CD8-positive, alpha-beta memory T cell (primary cell): ENCODE data around the gene TRIM2. TPM values are rescaled to one million over a fixed set of nuclear protein-coding genes. Genes with fewer than 3 reads are reported as not detected.

Experiments used
- CTCF ChIA-PET: fragments of 350-600 bp; sonication (Branson Sonifier 250); formaldehyde crosslinking; loops from one replicate; lab custom pipeline; 2021; ENCODE audit warnings: antibody characterized with exemption; lab: Charles Lee
- POLR2A ChIA-PET: fragments of 350-600 bp; sonication (Branson Sonifier 250); formaldehyde crosslinking; loops from one replicate; lab custom pipeline; 2021; ENCODE audit warnings: antibody characterized with exemption; lab: Charles Lee
- DNase-seq, 5 donors: peaks; one replicate each; pipeline versions ENCODE4 v3.0.0 to v3.0.0-alpha.2; 2020 to 2022; ENCODE audit warnings: mixed read lengths in 1 of 5
- H3K27ac ChIP-seq: one replicate; pipeline ENCODE4 v1.7.0; 2013; ENCODE audit warnings: low read depth, mild to moderate bottlenecking, low read length, moderate library complexity
- H3K27me3 ChIP-seq: 2 replicates; pipeline ENCODE4 v1.7.0; 2013; ENCODE audit warnings: low read length, mild to moderate bottlenecking; ENCODE audit not compliant: insufficient read depth, poor library complexity, severe bottlenecking
- H3K36me3 ChIP-seq: 2 replicates; pipeline ENCODE4 v1.7.0; 2013; ENCODE audit warnings: mild to moderate bottlenecking, low read length, moderate library complexity; ENCODE audit not compliant: insufficient read depth
- H3K4me1 ChIP-seq: 2 replicates; pipeline ENCODE4 v1.7.0; 2013; ENCODE audit warnings: mild to moderate bottlenecking, low read length, moderate library complexity; ENCODE audit not compliant: insufficient read depth
- H3K4me3 ChIP-seq: 2 replicates; pipeline ENCODE4 v1.7.0; 2013; ENCODE audit warnings: mild to moderate bottlenecking, low read length
- H3K9me3 ChIP-seq: 2 replicates; pipeline ENCODE4 v1.7.0; 2013; ENCODE audit warnings: mild to moderate bottlenecking, low read length
- H3K27ac Mint-ChIP-seq, 8 donors: one replicate each; pipeline ENCODE4 v1.8.0; 2020 to 2021; ENCODE audit warnings: mixed read lengths in 8 of 8, mild to moderate bottlenecking in 6 of 8, inconsistent platforms in 3 of 8, moderate library complexity in 3 of 8
- H3K27me3 Mint-ChIP-seq, 2 donors: one replicate each; pipeline ENCODE4 v1.8.0; 2020 to 2021; ENCODE audit warnings: mixed read lengths in 2 of 2, mild to moderate bottlenecking in 1 of 2, moderate library complexity in 1 of 2
- H3K36me3 Mint-ChIP-seq, 3 donors: one replicate each; pipeline ENCODE4 v1.8.0; 2020 to 2021; ENCODE audit warnings: mixed read lengths in 3 of 3, inconsistent platforms in 1 of 3, mild to moderate bottlenecking in 1 of 3
- H3K4me1 Mint-ChIP-seq, 3 donors: one replicate each; pipeline ENCODE4 v1.8.0; 2020 to 2021; ENCODE audit warnings: mixed read lengths in 3 of 3, inconsistent platforms in 1 of 3, mild to moderate bottlenecking in 1 of 3
- H3K4me3 Mint-ChIP-seq, 7 donors: one replicate each; pipeline ENCODE4 v1.8.0; 2020 to 2021; ENCODE audit warnings: mixed read lengths in 7 of 7, mild to moderate bottlenecking in 6 of 7, moderate library complexity in 4 of 7, inconsistent platforms in 2 of 7
- H3K9me3 Mint-ChIP-seq, 5 donors: one replicate each; pipeline ENCODE4 v1.8.0; 2020 to 2022; ENCODE audit warnings: mixed read lengths in 5 of 5, mild to moderate bottlenecking in 3 of 5, moderate library complexity in 2 of 5, inconsistent platforms in 1 of 5
- polyA plus RNA-seq: library from polyadenylated mRNA; unstranded; fragments of 300-500 nt; fragmentation: Illumina TruSeq; gene quantifications from one replicate; pipeline ENCODE4 v1.2.3, GENCODE V29; 2021
- total RNA-seq, 2 experiments: library from RNA; stranded (reverse); gene quantifications; one replicate each; pipeline ENCODE4 v1.2.3, GENCODE V29; 2021

TRIM2 gene
- total and polyA plus RNA-seq, 3 experiments from 2014 or later: 0.24 to 1.5 (median 0.29) TPM

DNA sequence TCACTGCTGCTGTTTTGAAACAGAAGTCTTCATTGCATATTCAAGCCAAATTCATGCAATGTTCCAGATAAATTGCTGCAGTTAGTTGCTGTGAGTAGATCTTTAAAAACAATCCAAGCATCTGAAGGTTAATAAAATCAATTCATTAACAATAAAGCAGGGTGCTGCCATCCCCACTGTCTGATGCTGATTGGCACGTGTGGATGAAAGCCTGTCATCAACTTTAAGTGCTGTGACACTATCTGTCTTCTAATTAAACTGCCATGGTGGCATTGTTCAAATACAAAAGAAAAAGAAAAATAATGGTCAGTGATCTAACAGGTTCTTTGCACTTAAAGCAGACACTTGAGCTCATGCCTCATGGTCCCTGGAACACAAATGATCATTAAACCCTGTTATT, 77.2 kb downstream of the TRIM2 start:
- DNase-seq: no peak
- H3K4me3 ChIP-seq: no peak overlapping the region
- peaks cover 0 to 7% (median 2%) of the 10 kb centered on the region in 3 donors for H3K4me1 Mint-ChIP-seq
- H3K9me3 ChIP-seq: no peaks in the 10 kb centered on the region
- H3K27me3 Mint-ChIP-seq: peaks cover 1 to 6% of the 10 kb centered on the region in 2 donors
- H3K36me3 Mint-ChIP-seq: peaks cover 0 to 18% (median 4%) of the 10 kb centered on the region in 3 donors
- peak overlapping the region in 1 of 8 donors; percentile 7 for H3K27ac Mint-ChIP-seq
- no peak overlapping the region for H3K4me3 Mint-ChIP-seq
- H3K36me3 ChIP-seq: no peaks in the 10 kb centered on the region
- H3K27me3 ChIP-seq: no peaks in the 10 kb centered on the region
- ChIA-PET CTCF (interaction anchor here (1.1 to 1.4 kb wide), 4 partner anchors 10 to 131 kb away, joined by 3 to 4 read pairs (median 3); no protein-coding TSS in a partner anchor), POLR2A (no interaction called here)
- H3K27ac ChIP-seq: no peak overlapping the region
- no peaks in the 10 kb centered on the region for H3K4me1 ChIP-seq
- peaks cover 0 to 12% (median 9%) of the 10 kb centered on the region in 5 donors for H3K9me3 Mint-ChIP-seq

DNA sequence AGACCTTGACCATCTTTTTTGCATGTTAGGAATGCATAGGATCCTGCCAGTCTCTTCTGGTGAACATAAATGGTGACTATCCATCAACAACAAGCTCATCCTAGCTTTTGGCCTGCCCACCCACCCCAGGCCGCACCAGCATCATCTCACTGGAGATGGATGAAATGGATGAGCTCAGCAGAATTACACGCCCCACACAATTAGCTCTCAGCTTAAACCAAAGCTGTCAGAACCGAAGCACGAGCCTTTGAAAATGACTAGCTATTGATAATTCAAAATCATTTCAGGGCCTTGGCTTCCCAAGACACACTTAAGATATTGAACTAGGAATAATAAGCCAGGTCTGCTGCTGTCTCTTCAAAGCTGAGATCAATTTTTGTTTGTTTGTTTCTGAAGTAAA, 77.8 kb downstream of the TRIM2 start:
- no peak for DNase-seq
- Mint-ChIP-seq H3K4me1 (peaks cover 0 to 5% (median 2%) of the 10 kb centered on the region in 3 donors), H3K9me3 (peaks cover 0 to 12% (median 9%) of the 10 kb centered on the region in 5 donors), H3K36me3 (peaks cover 0 to 23% (median 4%) of the 10 kb centered on the region in 3 donors), H3K4me3 (no peak overlapping the region), H3K27ac (peak overlapping the region in 1 of 8 donors; percentile 7), H3K27me3 (peaks cover 1 to 4% of the 10 kb centered on the region in 2 donors)
- H3K9me3 ChIP-seq: no peaks in the 10 kb centered on the region
- H3K4me3 ChIP-seq: no peak overlapping the region
- no peaks in the 10 kb centered on the region for H3K4me1 ChIP-seq
- ChIA-PET CTCF (interaction anchor here (1.1 to 1.4 kb wide), 4 partner anchors 10 to 131 kb away, joined by 3 to 4 read pairs (median 3); no protein-coding TSS in a partner anchor), POLR2A (no interaction called here)
- H3K27ac ChIP-seq: no peak overlapping the region
- H3K27me3 ChIP-seq: no peaks in the 10 kb centered on the region
- H3K36me3 ChIP-seq: no peaks in the 10 kb centered on the region

DNA sequence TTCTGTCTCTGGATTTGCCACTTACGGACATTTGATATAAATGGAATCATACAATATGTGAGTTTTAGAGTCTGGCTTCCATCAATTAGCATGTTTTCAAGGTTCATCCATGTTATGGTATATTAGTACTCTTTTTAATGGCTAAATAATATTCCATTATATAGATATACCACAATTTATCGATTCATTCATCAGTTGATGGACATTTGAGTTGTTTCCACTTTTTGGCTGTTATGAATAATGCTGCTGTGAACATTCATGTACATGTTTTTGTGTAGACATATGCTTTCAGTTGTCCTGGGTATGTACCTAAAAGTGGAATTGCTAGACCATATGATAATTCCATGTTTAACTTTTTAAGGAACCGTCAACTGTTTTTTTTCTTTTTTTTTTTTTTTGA, 79.0 kb downstream of the TRIM2 start:
- H3K36me3 Mint-ChIP-seq: peaks cover 0 to 19% (median 4%) of the 10 kb centered on the region in 3 donors
- H3K4me3 ChIP-seq: no peak overlapping the region
- DNase-seq: no peak
- H3K27ac Mint-ChIP-seq: no peak overlapping the region
- peaks cover 0 to 1% of the 10 kb centered on the region in 2 donors for H3K27me3 Mint-ChIP-seq
- H3K4me1 Mint-ChIP-seq: no peaks in the 10 kb centered on the region
- CTCF ChIA-PET: no interaction called here
- H3K4me3 Mint-ChIP-seq: no peak overlapping the region
- H3K9me3 ChIP-seq: no peaks in the 10 kb centered on the region
- no peak overlapping the region for H3K27ac ChIP-seq
- no peaks in the 10 kb centered on the region for H3K27me3 ChIP-seq
- H3K9me3 Mint-ChIP-seq: peaks cover 0 to 12% (median 9%) of the 10 kb centered on the region in 5 donors
- POLR2A ChIA-PET: no interaction called here
- no peaks in the 10 kb centered on the region for H3K36me3 ChIP-seq
- H3K4me1 ChIP-seq: no peaks in the 10 kb centered on the region

DNA sequence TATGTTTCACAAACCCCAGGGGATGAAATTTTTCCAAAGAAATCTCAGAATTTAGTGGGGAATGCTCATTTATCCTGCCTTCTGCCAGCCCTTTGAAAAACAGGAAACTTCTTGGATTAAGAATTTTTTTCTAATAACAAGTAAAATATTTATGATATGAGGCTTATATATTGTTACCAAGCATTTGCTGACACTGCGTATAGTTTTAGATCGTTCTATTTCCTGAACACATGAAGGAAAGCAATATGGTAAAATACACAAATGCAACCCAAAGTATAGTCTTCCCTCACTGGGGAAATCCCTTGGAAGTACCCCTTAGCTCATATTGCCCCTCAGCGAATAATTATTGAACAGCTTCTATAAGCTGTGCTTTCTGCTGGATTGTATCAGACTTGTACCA, 85.9 kb downstream of the TRIM2 start:
- Mint-ChIP-seq H3K4me1 (no peaks in the 10 kb centered on the region), H3K27me3 (peaks cover 2 to 17% of the 10 kb centered on the region in 2 donors), H3K27ac (no peak overlapping the region), H3K9me3 (peaks cover 0 to 4% (median 1%) of the 10 kb centered on the region in 5 donors), H3K4me3 (no peak overlapping the region), H3K36me3 (peaks cover 0 to 13% (median 0%) of the 10 kb centered on the region in 3 donors)
- H3K36me3 ChIP-seq: no peaks in the 10 kb centered on the region
- CTCF ChIA-PET: no interaction called here
- no peaks in the 10 kb centered on the region for H3K4me1 ChIP-seq
- DNase-seq: no peak
- H3K27me3 ChIP-seq: peaks cover 4% of the 10 kb centered on the region
- no peak overlapping the region for H3K4me3 ChIP-seq
- H3K27ac ChIP-seq: no peak overlapping the region
- H3K9me3 ChIP-seq: no peaks in the 10 kb centered on the region
- POLR2A ChIA-PET: no interaction called here

DNA sequence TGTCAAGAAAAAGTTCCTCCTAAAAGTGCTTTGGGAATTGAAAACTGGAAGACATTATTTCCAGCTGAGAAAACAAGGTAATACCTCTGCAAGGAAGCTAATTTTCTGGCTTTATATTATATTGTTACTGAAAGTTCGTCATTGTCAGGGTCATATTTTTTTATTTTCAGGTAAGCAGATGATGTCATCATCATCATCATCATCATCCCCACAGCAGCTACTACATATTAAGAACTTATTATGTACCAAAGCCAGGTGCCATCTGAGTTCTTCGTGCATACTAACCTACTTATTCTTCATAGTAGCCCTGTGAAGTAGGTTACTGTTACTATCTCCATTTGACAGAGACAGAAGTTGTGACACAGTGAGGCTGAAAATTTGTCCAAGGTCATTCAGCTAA, 87.3 kb downstream of the TRIM2 start:
- H3K27ac Mint-ChIP-seq: no peak overlapping the region
- CTCF ChIA-PET: interaction anchor here (1.3 kb wide), 1 partner anchor 10 kb away, joined by 3 read pairs; no protein-coding TSS in a partner anchor
- H3K4me3 ChIP-seq: no peak overlapping the region
- no peaks in the 10 kb centered on the region for H3K4me1 ChIP-seq
- peaks cover 0 to 10% (median 0%) of the 10 kb centered on the region in 3 donors for H3K36me3 Mint-ChIP-seq
- H3K36me3 ChIP-seq: no peaks in the 10 kb centered on the region
- H3K27me3 Mint-ChIP-seq: peaks cover 2 to 25% of the 10 kb centered on the region in 2 donors
- POLR2A ChIA-PET: no interaction called here
- no peak overlapping the region for H3K27ac ChIP-seq
- H3K9me3 Mint-ChIP-seq: peaks cover 0 to 4% (median 0%) of the 10 kb centered on the region in 5 donors
- no peaks in the 10 kb centered on the region for H3K9me3 ChIP-seq
- no peaks in the 10 kb centered on the region for H3K4me1 Mint-ChIP-seq
- no peak overlapping the region for H3K4me3 Mint-ChIP-seq
- peaks cover 4% of the 10 kb centered on the region for H3K27me3 ChIP-seq
- DNase-seq: no peak

DNA sequence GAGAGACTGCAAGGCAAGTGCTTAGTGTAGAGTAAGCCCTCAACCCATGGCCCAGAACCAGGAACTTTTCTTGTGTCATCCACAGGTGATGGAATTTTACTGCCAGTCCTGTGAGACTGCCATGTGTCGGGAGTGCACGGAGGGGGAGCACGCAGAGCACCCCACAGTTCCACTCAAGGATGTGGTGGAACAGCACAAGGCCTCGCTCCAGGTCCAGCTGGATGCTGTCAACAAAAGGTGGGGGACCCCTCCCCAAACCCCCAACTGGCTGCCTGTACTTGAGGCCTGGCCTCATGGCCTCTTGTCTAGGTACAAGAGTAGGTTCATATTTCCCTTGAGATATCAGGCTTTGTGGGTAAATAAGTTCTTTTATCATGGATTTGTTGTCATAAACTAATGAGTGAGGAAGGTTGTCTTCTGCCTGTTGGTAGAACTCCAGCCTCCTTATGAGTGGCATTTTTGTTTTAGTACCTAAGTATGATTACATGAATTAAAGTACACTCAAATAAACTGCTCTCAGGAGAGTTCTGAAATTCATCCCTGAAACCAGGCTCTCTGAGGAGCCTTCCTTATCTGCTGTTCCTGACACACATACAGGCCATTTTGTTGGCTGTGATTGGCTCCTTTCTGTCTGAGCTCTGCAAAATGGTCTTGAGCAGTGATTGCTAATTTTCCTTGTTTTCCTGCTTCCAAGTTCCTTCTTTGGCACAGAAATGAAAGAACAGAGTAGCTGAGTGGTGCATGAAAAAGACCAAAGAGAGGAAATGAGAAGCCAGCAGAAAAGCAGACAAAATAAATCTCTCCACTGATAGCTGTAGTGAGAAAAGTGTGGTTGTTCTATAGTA, 88.9 kb downstream of the TRIM2 start:
- H3K36me3 ChIP-seq: no peaks in the 10 kb centered on the region
- Mint-ChIP-seq H3K4me3 (no peak overlapping the region), H3K4me1 (no peaks in the 10 kb centered on the region), H3K27ac (no peak overlapping the region), H3K9me3 (peaks cover 0 to 4% (median 0%) of the 10 kb centered on the region in 5 donors), H3K27me3 (peaks cover 2 to 32% of the 10 kb centered on the region in 2 donors), H3K36me3 (peaks cover 0 to 5% (median 0%) of the 10 kb centered on the region in 3 donors)
- no peaks in the 10 kb centered on the region for H3K9me3 ChIP-seq
- peaks cover 4% of the 10 kb centered on the region for H3K27me3 ChIP-seq
- no peak for DNase-seq
- no peaks in the 10 kb centered on the region for H3K4me1 ChIP-seq
- POLR2A ChIA-PET: no interaction called here
- H3K27ac ChIP-seq: no peak overlapping the region
- CTCF ChIA-PET: no interaction called here
- no peak overlapping the region for H3K4me3 ChIP-seq

DNA sequence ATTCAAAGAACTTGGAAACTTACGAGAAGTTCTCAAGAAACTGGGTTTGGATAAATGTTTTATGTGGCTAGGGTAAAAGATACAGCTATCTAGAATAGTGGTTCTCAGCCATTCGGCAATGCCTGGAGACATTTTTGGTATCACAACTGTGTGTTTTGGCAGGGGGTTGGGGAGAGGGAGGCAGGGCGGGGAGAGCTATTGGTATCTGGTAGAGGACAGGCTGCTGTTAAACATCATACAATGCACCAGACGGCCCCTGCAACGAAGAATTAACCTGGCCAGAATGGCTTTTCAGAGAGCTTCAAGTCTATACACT, 89.5 kb downstream of the TRIM2 start:
- Histone ChIP-seq H3K27me3 (peaks cover 4% of the 10 kb centered on the region), H3K36me3 (no peaks in the 10 kb centered on the region), H3K4me3 (no peak overlapping the region), H3K4me1 (no peaks in the 10 kb centered on the region), H3K27ac (no peak overlapping the region), H3K9me3 (no peaks in the 10 kb centered on the region)
- no peak for DNase-seq
- H3K4me1 Mint-ChIP-seq: no peaks in the 10 kb centered on the region
- H3K36me3 Mint-ChIP-seq: peaks cover 0 to 5% (median 0%) of the 10 kb centered on the region in 3 donors
- CTCF ChIA-PET: no interaction called here
- peaks cover 0 to under 1% (median 0%) of the 10 kb centered on the region in 5 donors for H3K9me3 Mint-ChIP-seq
- POLR2A ChIA-PET: no interaction called here
- H3K27ac Mint-ChIP-seq: no peak overlapping the region
- H3K4me3 Mint-ChIP-seq: no peak overlapping the region
- H3K27me3 Mint-ChIP-seq: peaks cover 2 to 32% of the 10 kb centered on the region in 2 donors

DNA sequence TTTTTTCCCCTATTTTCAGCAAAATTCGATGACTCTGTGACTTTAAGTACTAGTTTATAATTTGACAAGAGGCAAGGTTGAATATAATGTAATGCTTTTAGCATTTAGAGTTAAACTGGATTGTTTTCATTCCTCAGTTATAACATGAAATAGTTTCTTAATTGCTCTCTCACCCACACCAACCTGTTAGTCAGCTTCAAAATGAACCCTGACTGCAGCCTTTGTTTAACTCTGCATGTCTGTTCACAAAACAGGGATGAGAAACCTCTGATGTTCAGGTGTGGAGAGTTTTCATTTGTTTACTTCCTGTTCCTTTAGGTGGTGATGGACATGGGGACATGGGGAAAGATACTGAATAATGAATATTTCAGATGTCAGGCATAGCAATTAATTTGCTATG, 90.4 kb downstream of the TRIM2 start:
- H3K36me3 ChIP-seq: no peaks in the 10 kb centered on the region
- CTCF ChIA-PET: no interaction called here
- Mint-ChIP-seq H3K9me3 (peaks cover 0 to 5% (median 3%) of the 10 kb centered on the region in 5 donors), H3K4me3 (no peak overlapping the region), H3K27me3 (peaks cover 5 to 34% of the 10 kb centered on the region in 2 donors), H3K36me3 (peaks cover 0 to 7% (median 4%) of the 10 kb centered on the region in 3 donors), H3K4me1 (no peaks in the 10 kb centered on the region), H3K27ac (no peak overlapping the region)
- H3K4me1 ChIP-seq: no peaks in the 10 kb centered on the region
- no peak overlapping the region for H3K27ac ChIP-seq
- H3K27me3 ChIP-seq: peaks cover 4% of the 10 kb centered on the region
- no peaks in the 10 kb centered on the region for H3K9me3 ChIP-seq
- no peak overlapping the region for H3K4me3 ChIP-seq
- POLR2A ChIA-PET: no interaction called here
- DNase-seq: no peak
